CD14-positive monocyte (primary cell): ENCODE measurements around the gene MEP1A. TPM values are rescaled to one million over a fixed set of nuclear protein-coding genes. Genes with fewer than 3 reads are reported as not detected.

ENCODE experiments used
- DNase-seq, 3 donors: peaks; one replicate each; pipeline ENCODE4 v3.0.0-alpha.2; 2011 to 2022
- H2AFZ ChIP-seq: 2 replicates; pipeline ENCODE4 v1.6.0; 2012; ENCODE audit warnings: mild to moderate bottlenecking, low read depth, low read length, inconsistent platforms; ENCODE audit not compliant: insufficient read depth, poor library complexity, severe bottlenecking
- H3K27ac ChIP-seq, 2 donors: 1 replicate in 1 of 2; 2 replicates in 1 of 2; pipeline ENCODE4 v1.5.1; 2012 to 2013; ENCODE audit warnings: low read length in 2 of 2, control low read depth in 1 of 2, inconsistent platforms in 1 of 2, low read depth in 1 of 2, mild to moderate bottlenecking in 1 of 2
- H3K27me3 ChIP-seq, 2 donors: one replicate each; pipeline versions ENCODE4 v1.6.0 to v1.6.1; 2011 to 2013; ENCODE audit warnings: low read length in 2 of 2; ENCODE audit not compliant: control insufficient read depth in 2 of 2, insufficient read depth in 2 of 2
- H3K36me3 ChIP-seq, 2 donors: replicated peaks in 1 of 2; 1 replicate in 1 of 2; 2 replicates in 1 of 2; pipeline versions ENCODE4 v1.5.1 to v1.6.1; 2012 to 2013; ENCODE audit warnings: low read length in 2 of 2, control low read depth in 1 of 2, inconsistent platforms in 1 of 2, mild to moderate bottlenecking in 1 of 2; ENCODE audit not compliant: insufficient read depth in 2 of 2, control insufficient read depth in 1 of 2
- H3K4me1 ChIP-seq, 2 donors: 1 replicate in 1 of 2; 2 replicates in 1 of 2; pipeline versions ENCODE4 v1.5.1 to v1.6.1; 2012 to 2013; ENCODE audit warnings: low read length in 2 of 2, control low read depth in 1 of 2, inconsistent platforms in 1 of 2, mild to moderate bottlenecking in 1 of 2, moderate library complexity in 1 of 2; ENCODE audit not compliant: insufficient read depth in 2 of 2, control insufficient read depth in 1 of 2
- H3K4me2 ChIP-seq: replicated peaks from 2 replicates; pipeline ENCODE3; 2012; ENCODE audit warnings: low read length, moderate library complexity, mild to moderate bottlenecking; ENCODE audit not compliant: poor library complexity, severe bottlenecking; ENCODE audit errors: extremely low read depth
- H3K4me3 ChIP-seq, 3 experiments: fragments of 200-600 bp in 1 of 3; sonication (generic) in 1 of 3; replicated peaks in 1 of 3; 1 replicate in 2 of 3; 2 replicates in 1 of 3; pipeline ENCODE4 v1.5.1; 2011 to 2013; ENCODE audit warnings: low read length in 3 of 3, mild to moderate bottlenecking in 3 of 3, control low read depth in 2 of 3, low read depth in 2 of 3, inconsistent platforms in 1 of 3, moderate library complexity in 1 of 3
- H3K79me2 ChIP-seq: 2 replicates; pipeline ENCODE4 v1.6.0; 2012; ENCODE audit warnings: mild to moderate bottlenecking, control low read depth, inconsistent platforms, low read length, moderate library complexity; ENCODE audit not compliant: insufficient read depth
- H3K9ac ChIP-seq: 2 replicates; pipeline ENCODE4 v1.6.0; 2017; ENCODE audit warnings: low read length, mild to moderate bottlenecking; ENCODE audit not compliant: insufficient read depth, poor library complexity, severe bottlenecking
- H3K9me3 ChIP-seq, 2 donors: replicated peaks in 1 of 2; 1 replicate in 1 of 2; 2 replicates in 1 of 2; pipeline versions ENCODE4 v1.5.1 to v1.6.1; 2012 to 2013; ENCODE audit warnings: low read length in 2 of 2, control low read depth in 1 of 2; ENCODE audit not compliant: control insufficient read depth in 1 of 2, insufficient read depth in 1 of 2
- H4K20me1 ChIP-seq: 2 replicates; pipeline ENCODE4 v1.6.0; 2012; ENCODE audit warnings: mild to moderate bottlenecking, low read length, control low read depth, moderate library complexity; ENCODE audit not compliant: insufficient read depth
- H3K27ac Mint-ChIP-seq, 7 donors: one replicate each; pipeline ENCODE4 v1.8.0; 2020; ENCODE audit warnings: mild to moderate bottlenecking in 7 of 7, mixed read lengths in 7 of 7, moderate library complexity in 6 of 7, inconsistent platforms in 2 of 7
- H3K27me3 Mint-ChIP-seq, 3 donors: one replicate each; pipeline ENCODE4 v1.8.0; 2021 to 2022; ENCODE audit warnings: low read depth in 3 of 3, mild to moderate bottlenecking in 3 of 3, mixed read lengths in 3 of 3, moderate library complexity in 3 of 3, inconsistent platforms in 1 of 3
- H3K36me3 Mint-ChIP-seq, 2 donors: one replicate each; pipeline ENCODE4 v1.8.0; 2020; ENCODE audit warnings: mixed read lengths in 2 of 2, inconsistent platforms in 1 of 2, mild to moderate bottlenecking in 1 of 2
- H3K4me1 Mint-ChIP-seq: one replicate; pipeline ENCODE4 v1.8.0; 2020; ENCODE audit warnings: mild to moderate bottlenecking, mixed read lengths
- H3K4me3 Mint-ChIP-seq, 2 donors: one replicate each; pipeline ENCODE4 v1.8.0; 2020; ENCODE audit warnings: mild to moderate bottlenecking in 2 of 2, mixed read lengths in 2 of 2, moderate library complexity in 1 of 2
- H3K9me3 Mint-ChIP-seq, 7 donors: one replicate each; pipeline ENCODE4 v1.8.0; 2020 to 2022; ENCODE audit warnings: mixed read lengths in 7 of 7, mild to moderate bottlenecking in 6 of 7, moderate library complexity in 6 of 7, inconsistent platforms in 2 of 7
- WGBS: methylation state at CpG from one replicate; pipeline ENCODE4 v1.1.5; 2013; ENCODE audit warnings: missing lambda C conversion rate; ENCODE audit not compliant: insufficient coverage; 5-methylcytosine and 5-hydroxymethylcytosine counted together
- intact Hi-C, 2 donors: fragments of 100-400 bp; cut with micrococcal nuclease; formaldehyde crosslinking; loops; one replicate each; pipeline versions ENCODE4 v1.15.0 to v1.15.1; 2023
- polyA plus RNA-seq, 3 donors: library from polyadenylated mRNA; depleted of rRNA in 1 of 3; unstranded in 2 of 3; stranded (reverse) in 1 of 3; fragments of 300-500 nt in 2 of 3; fragments of >200 nt in 1 of 3; fragmentation: Illumina TruSeq in 2 of 3; gene quantifications; 1 replicate in 2 of 3; 2 replicates in 1 of 3; pipeline ENCODE4 v1.2.3, GENCODE V29; 2012 to 2021
- TF ChIP-seq, protein P1 (sequence below): fragments of 200-600 bp; IDR thresholded peaks from one replicate; pipeline ENCODE4 v1.8.0; 2022; ENCODE audit warnings: antibody characterized with exemption, mild to moderate bottlenecking

Gene MEP1A
- polyA plus RNA-seq, 3 donors = 0.05 to 0.10 (median 0.07) TPM

DNA sequence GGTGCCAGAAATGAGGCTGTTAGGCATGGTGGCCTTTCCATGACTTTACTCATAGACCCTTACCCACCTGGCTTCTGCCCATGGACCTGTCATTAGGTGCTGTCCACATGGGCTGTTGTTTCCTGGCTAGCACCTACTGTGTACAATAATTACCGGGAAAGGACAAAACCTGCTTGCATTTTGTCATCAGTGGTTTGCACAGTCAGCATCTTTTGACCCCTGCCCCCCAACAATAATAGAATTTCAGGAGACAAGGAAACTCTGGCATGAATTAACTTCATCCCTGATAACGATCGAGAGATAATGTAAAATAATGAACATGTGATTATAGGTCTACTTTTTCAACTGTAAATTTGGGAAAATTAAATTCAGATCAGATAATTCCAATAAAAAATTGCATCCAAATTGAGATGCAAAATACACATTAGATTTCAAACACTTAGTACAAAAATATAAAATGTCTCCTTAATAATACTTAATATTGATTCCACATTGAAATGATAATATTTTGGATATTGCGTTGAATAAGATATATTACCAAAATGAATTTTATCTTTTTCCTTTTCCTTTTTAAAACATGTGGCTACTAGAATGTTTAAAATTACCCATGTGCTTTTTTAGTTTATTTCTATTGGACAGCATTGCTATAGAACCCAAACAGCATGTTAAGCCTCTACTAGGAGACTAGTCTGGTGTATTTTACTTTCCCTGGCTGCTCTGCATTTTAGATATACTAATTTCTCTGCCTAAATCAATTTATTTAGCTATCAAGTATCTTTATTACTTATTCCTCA, 34.0 kb upstream of the MEP1A start:
- DNase-seq = no peak
- Mint-ChIP-seq H3K4me1 (peaks cover 14% of the 10 kb centered on the region), H3K36me3 (no peaks in the 10 kb centered on the region), H3K27me3 (no peaks in the 10 kb centered on the region), H3K4me3 (no peak overlapping the region), H3K27ac (no peak overlapping the region), H3K9me3 (peaks cover 0 to 2% (median 0%) of the 10 kb centered on the region in 7 donors)
- no peaks in the 10 kb centered on the region for H4K20me1 ChIP-seq
- peaks cover 0 to 4% of the 10 kb centered on the region in 2 donors for H3K4me1 ChIP-seq
- intact Hi-C loops = no loop called here
- H3K9ac ChIP-seq = no peak overlapping the region
- H3K4me3 ChIP-seq = no peak overlapping the region
- TF ChIP-seq, protein P1, sequence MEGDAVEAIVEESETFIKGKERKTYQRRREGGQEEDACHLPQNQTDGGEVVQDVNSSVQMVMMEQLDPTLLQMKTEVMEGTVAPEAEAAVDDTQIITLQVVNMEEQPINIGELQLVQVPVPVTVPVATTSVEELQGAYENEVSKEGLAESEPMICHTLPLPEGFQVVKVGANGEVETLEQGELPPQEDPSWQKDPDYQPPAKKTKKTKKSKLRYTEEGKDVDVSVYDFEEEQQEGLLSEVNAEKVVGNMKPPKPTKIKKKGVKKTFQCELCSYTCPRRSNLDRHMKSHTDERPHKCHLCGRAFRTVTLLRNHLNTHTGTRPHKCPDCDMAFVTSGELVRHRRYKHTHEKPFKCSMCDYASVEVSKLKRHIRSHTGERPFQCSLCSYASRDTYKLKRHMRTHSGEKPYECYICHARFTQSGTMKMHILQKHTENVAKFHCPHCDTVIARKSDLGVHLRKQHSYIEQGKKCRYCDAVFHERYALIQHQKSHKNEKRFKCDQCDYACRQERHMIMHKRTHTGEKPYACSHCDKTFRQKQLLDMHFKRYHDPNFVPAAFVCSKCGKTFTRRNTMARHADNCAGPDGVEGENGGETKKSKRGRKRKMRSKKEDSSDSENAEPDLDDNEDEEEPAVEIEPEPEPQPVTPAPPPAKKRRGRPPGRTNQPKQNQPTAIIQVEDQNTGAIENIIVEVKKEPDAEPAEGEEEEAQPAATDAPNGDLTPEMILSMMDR = no peak
- no peak overlapping the region for H3K4me2 ChIP-seq
- no peak overlapping the region for H3K27ac ChIP-seq
- no peaks in the 10 kb centered on the region for H3K9me3 ChIP-seq
- no peaks in the 10 kb centered on the region for H3K27me3 ChIP-seq
- WGBS = 100% methylated on average over 1 of the region's 4 CpGs
- H3K79me2 ChIP-seq = no peaks in the 10 kb centered on the region
- no peaks in the 10 kb centered on the region for H3K36me3 ChIP-seq
- H2AFZ ChIP-seq = no peak overlapping the region

DNA sequence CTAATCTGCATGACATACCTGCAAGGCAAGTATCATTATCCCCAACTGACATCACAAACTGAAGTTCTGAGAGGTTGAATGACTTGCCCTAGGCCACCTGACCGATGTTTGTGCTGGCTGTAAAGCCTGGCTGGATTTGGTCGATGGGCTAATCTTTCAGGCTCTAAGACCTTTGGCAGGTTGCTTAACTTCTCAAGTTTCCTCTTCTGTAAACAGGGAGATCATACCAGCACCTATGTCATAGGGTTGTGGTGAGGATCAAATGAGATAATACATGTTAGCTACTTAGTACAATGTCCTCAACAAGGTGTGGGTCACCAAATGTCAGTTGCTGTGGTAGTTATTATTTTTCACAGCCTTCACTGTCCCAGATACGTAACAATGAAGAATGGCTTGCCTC, 32.3 kb upstream of the MEP1A start:
- DNase-seq = no peak
- Histone ChIP-seq H3K4me3 (no peak overlapping the region), H3K79me2 (no peaks in the 10 kb centered on the region), H3K9me3 (no peaks in the 10 kb centered on the region), H3K4me2 (no peak overlapping the region), H3K27me3 (no peaks in the 10 kb centered on the region), H3K36me3 (no peaks in the 10 kb centered on the region), H4K20me1 (no peaks in the 10 kb centered on the region), H3K27ac (no peak overlapping the region), H3K4me1 (peaks cover 0 to 4% of the 10 kb centered on the region in 2 donors), H3K9ac (no peak overlapping the region), H2AFZ (no peak overlapping the region)
- Mint-ChIP-seq H3K36me3 (no peaks in the 10 kb centered on the region), H3K4me3 (no peak overlapping the region), H3K27ac (peak overlapping the region in 1 of 7 donors; percentile 26), H3K27me3 (no peaks in the 10 kb centered on the region), H3K9me3 (peaks cover 0 to 3% (median 0%) of the 10 kb centered on the region in 7 donors), H3K4me1 (peaks cover 15% of the 10 kb centered on the region)
- WGBS = no CpG with 5 or more reads among the region's 3 CpGs
- intact Hi-C loops = no loop called here
- TF ChIP-seq, protein P1 = no peak
